GM12891 (cell line): ENCODE data around the gene CHST10.
A peak's percentile ranks its signal among the peaks of the same experiment; 100 is the strongest.

ENCODE experiments used
- PAX5 ChIP-seq: IDR thresholded peaks from 2 replicates; pipeline ENCODE4 v1.6.1; 2011; ENCODE audit warnings: low read length, moderate library complexity, mild to moderate bottlenecking; ENCODE audit not compliant: insufficient read depth, severe bottlenecking
- POLR2A ChIP-seq: IDR thresholded peaks from 2 replicates; pipeline ENCODE4 v1.6.1; 2011; ENCODE audit warnings: low read depth, low read length, control low read depth
- TAF1 ChIP-seq: IDR thresholded peaks from 2 replicates; pipeline ENCODE4 v1.6.1; 2011; ENCODE audit warnings: low read depth, low read length, control low read depth

- no peak for TF ChIP-seq TAF1
- TF ChIP-seq POLR2A: no peak
- peak; percentile 78 for TF ChIP-seq PAX5
Measured at GRCh38 chr2:100453853-100454252, 36.4 kb upstream of the CHST10 start.
